ENCODE measurements around the gene DDAH1. TPM values are rescaled to one million over a fixed set of nuclear protein-coding genes. Genes with fewer than 3 reads are reported as not detected.

Gene DDAH1
- total and polyA plus RNA-seq, 2 experiments from 2014 or later, result 19.5 to 49.8 TPM

GRCh38 chr1:85334962-85335361 lies 130.0 kb downstream of the DDAH1 start:
- Histone ChIP-seq H3K4me2 (no peak overlapping the region), H3K79me2 (peaks cover 8% of the 10 kb centered on the region), H4K20me1 (ENCODE audit: insufficient read depth, poor library complexity, severe bottlenecking) (no peaks in the 10 kb centered on the region), H3K4me1 (ENCODE audit: insufficient read depth) (peaks cover 2% of the 10 kb centered on the region), H3K27me3 (no peaks in the 10 kb centered on the region), H3K9me2 (replicated peaks; ENCODE audit: insufficient read depth) (no peaks in the 10 kb centered on the region), H2AFZ (no peak overlapping the region), H3K27ac (no peak overlapping the region), H3K4me3 (no peak overlapping the region), H3K9me3 (ENCODE audit: low read depth) (no peaks in the 10 kb centered on the region), H3K36me3 (replicated peaks; ENCODE audit: insufficient read depth, low read depth) (no peaks in the 10 kb centered on the region)
- no peak for DNase-seq (ENCODE audit: low spot score)
- 86% methylated on average over 2 of the region's 2 CpGs for WGBS (ENCODE audit: low lambda C conversion rate, missing lambda C conversion rate)
- TF ChIP-seq EZH2 (IDR thresholded peaks at IDR 0.05; ENCODE audit: borderline replicate concordance), result no peak
- no peak for TF ChIP-seq CTCF (IDR thresholded peaks at IDR 0.05; ENCODE audit: poor library complexity)
- no peak for TF ChIP-seq EZH2phosphoT487 (IDR thresholded peaks at IDR 0.05; ENCODE audit: low read depth, severe bottlenecking, unreplicated experiment)

GRCh38 chr1:85333186-85333585 lies 131.8 kb downstream of the DDAH1 start:
- no peaks in the 10 kb centered on the region for H3K27me3 ChIP-seq
- no peaks in the 10 kb centered on the region for H3K36me3 ChIP-seq (replicated peaks; ENCODE audit: insufficient read depth, low read depth)
- H3K4me3 ChIP-seq, result no peak overlapping the region
- H3K79me2 ChIP-seq, result peaks cover 8% of the 10 kb centered on the region
- no peak for DNase-seq (ENCODE audit: low spot score)
- no peak for TF ChIP-seq EZH2phosphoT487 (IDR thresholded peaks at IDR 0.05; ENCODE audit: low read depth, severe bottlenecking, unreplicated experiment)
- TF ChIP-seq CTCF (IDR thresholded peaks at IDR 0.05; ENCODE audit: poor library complexity), result no peak
- TF ChIP-seq EZH2 (IDR thresholded peaks at IDR 0.05; ENCODE audit: borderline replicate concordance), result no peak
- H3K4me2 ChIP-seq, result no peak overlapping the region
- no peaks in the 10 kb centered on the region for H4K20me1 ChIP-seq (ENCODE audit: insufficient read depth, poor library complexity, severe bottlenecking)
- peaks cover 10% of the 10 kb centered on the region for H3K4me1 ChIP-seq (ENCODE audit: insufficient read depth)
- H2AFZ ChIP-seq, result no peak overlapping the region
- no peak overlapping the region for H3K27ac ChIP-seq
- H3K9me2 ChIP-seq (replicated peaks; ENCODE audit: insufficient read depth), result no peaks in the 10 kb centered on the region
- H3K9me3 ChIP-seq (ENCODE audit: low read depth), result no peaks in the 10 kb centered on the region
- 95% methylated on average over 1 of the region's 1 CpG for WGBS (ENCODE audit: low lambda C conversion rate, missing lambda C conversion rate)

DNA sequence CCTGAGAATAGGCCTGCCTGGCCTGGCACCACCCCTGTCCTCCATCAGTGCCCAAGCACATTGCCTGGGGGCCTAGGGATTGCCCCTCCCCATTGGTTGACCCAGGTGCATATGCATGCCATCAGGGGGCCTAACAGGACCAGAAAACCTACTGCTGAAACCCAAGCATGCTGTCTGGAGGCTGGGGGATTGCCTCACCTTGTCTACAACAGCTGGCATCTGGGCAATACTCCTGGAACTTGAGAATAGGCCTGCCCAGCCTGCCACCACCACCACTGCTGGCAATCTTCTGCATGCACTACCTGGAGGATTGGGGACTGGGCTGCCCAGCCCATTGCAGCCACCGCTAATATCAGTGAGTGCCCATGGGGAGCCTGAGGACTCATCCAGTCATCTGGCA lies 132.4 kb downstream of the DDAH1 start:
- Histone ChIP-seq H2AFZ (no peak overlapping the region), H3K27ac (no peak overlapping the region), H3K36me3 (replicated peaks; ENCODE audit: insufficient read depth, low read depth) (no peaks in the 10 kb centered on the region), H3K4me3 (no peak overlapping the region), H3K9me3 (ENCODE audit: low read depth) (no peaks in the 10 kb centered on the region), H3K27me3 (no peaks in the 10 kb centered on the region), H3K79me2 (peaks cover 8% of the 10 kb centered on the region), H4K20me1 (ENCODE audit: insufficient read depth, poor library complexity, severe bottlenecking) (no peaks in the 10 kb centered on the region), H3K4me2 (no peak overlapping the region), H3K4me1 (ENCODE audit: insufficient read depth) (peaks cover 10% of the 10 kb centered on the region), H3K9me2 (replicated peaks; ENCODE audit: insufficient read depth) (no peaks in the 10 kb centered on the region)
- TF ChIP-seq EZH2phosphoT487 (IDR thresholded peaks at IDR 0.05; ENCODE audit: low read depth, severe bottlenecking, unreplicated experiment) (no peak), EZH2 (IDR thresholded peaks at IDR 0.05; ENCODE audit: borderline replicate concordance) (no peak), CTCF (IDR thresholded peaks at IDR 0.05; ENCODE audit: poor library complexity) (no peak)
- no peak for DNase-seq (ENCODE audit: low spot score)
- WGBS (ENCODE audit: low lambda C conversion rate, missing lambda C conversion rate), result 100% methylated on average over 1 of the region's 1 CpG
